ENCODE results near the gene METTL13.

METTL13 gene

DNA sequence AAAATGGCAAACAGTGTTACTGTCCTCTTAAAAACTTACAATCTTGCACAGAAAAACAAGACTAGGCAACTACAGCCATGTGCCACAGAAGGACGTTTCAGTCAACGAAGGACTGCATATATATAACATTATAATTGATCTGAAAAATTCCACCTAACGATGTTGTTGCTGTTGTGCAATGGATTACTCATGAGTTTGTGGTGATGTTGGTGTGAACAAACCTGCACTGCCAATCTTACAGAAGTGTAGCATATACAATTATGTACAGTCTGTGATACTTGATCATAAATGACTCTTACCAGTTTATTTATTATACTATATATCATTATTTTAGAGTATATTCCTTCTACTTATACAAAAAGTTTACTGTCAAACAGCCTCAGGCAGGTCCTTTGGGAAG lies 32.8 kb upstream of the METTL13 start:
- H3K4me1 ChIP-seq (ENCODE audit: control insufficient read depth, insufficient read depth, low read length), result peaks cover 6% of the 10 kb centered on the region
- H3K27me3 ChIP-seq (ENCODE audit: control insufficient read depth, insufficient read depth, low read length), result no peaks in the 10 kb centered on the region
- no peak overlapping the region for H3K9ac ChIP-seq (ENCODE audit: low read depth, low read length)
- no peaks in the 10 kb centered on the region for H3K36me3 ChIP-seq (ENCODE audit: control insufficient read depth, insufficient read depth, low read length)
- no peaks in the 10 kb centered on the region for H3K9me3 ChIP-seq (ENCODE audit: control insufficient read depth, insufficient read depth, low read length)
- H3K4me3 ChIP-seq (ENCODE audit: low read depth, low read length), result no peak overlapping the region
- no peak overlapping the region for H3K27ac ChIP-seq (ENCODE audit: low read depth, low read length)

DNA sequence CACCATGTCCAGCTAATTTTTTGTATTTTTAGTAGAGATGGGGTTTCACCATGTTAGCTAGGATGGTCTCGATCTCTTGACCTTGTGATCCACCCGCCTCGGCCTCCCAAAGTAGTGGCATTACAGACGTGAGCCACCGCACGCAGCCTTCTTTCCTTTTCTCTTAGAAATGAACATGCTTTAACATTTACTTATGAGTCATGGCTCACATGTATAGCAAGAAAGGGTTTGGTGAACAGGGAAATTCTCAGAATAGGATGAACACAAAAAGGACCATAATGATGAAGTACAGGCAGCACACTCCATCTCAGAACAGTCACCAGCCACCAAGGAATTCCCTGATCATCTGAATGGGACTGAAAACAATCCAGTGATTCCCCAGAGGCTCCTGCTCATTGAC lies 30.2 kb upstream of the METTL13 start:
- H3K36me3 ChIP-seq (ENCODE audit: control insufficient read depth, insufficient read depth, low read length), result no peaks in the 10 kb centered on the region
- no peak overlapping the region for H3K9ac ChIP-seq (ENCODE audit: low read depth, low read length)
- no peaks in the 10 kb centered on the region for H3K9me3 ChIP-seq (ENCODE audit: control insufficient read depth, insufficient read depth, low read length)
- H3K27me3 ChIP-seq (ENCODE audit: control insufficient read depth, insufficient read depth, low read length), result no peaks in the 10 kb centered on the region
- no peak overlapping the region for H3K27ac ChIP-seq (ENCODE audit: low read depth, low read length)
- H3K4me1 ChIP-seq (ENCODE audit: control insufficient read depth, insufficient read depth, low read length), result peaks cover 16% of the 10 kb centered on the region
- no peak overlapping the region for H3K4me3 ChIP-seq (ENCODE audit: low read depth, low read length)

DNA sequence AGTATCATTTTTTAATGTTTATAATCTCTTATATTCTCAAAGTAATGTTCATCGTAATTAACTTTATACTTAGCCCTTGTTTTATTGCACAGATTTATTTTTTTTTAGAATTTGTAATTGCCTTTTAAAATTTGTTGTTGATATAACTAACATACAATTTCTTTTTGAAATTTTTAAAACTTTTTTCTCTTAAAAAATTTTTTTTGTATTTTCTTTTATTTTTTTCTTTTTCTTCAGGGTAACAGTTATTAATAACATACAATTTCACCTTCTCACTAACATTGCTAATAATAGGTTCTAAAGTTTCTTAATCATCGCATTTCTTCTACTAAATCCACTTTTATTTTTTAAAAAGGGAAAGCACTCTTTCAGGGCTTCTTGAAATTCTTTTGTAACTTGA lies 28.3 kb upstream of the METTL13 start:
- Histone ChIP-seq H3K27me3 (ENCODE audit: control insufficient read depth, insufficient read depth, low read length) (no peaks in the 10 kb centered on the region), H3K36me3 (ENCODE audit: control insufficient read depth, insufficient read depth, low read length) (no peaks in the 10 kb centered on the region), H3K4me3 (ENCODE audit: low read depth, low read length) (no peak overlapping the region), H3K4me1 (ENCODE audit: control insufficient read depth, insufficient read depth, low read length) (peaks cover 16% of the 10 kb centered on the region), H3K9me3 (ENCODE audit: control insufficient read depth, insufficient read depth, low read length) (peaks cover 6% of the 10 kb centered on the region; the same call in 1 of the 2 replicates), H3K27ac (ENCODE audit: low read depth, low read length) (no peak overlapping the region), H3K9ac (ENCODE audit: low read depth, low read length) (no peak overlapping the region)

DNA sequence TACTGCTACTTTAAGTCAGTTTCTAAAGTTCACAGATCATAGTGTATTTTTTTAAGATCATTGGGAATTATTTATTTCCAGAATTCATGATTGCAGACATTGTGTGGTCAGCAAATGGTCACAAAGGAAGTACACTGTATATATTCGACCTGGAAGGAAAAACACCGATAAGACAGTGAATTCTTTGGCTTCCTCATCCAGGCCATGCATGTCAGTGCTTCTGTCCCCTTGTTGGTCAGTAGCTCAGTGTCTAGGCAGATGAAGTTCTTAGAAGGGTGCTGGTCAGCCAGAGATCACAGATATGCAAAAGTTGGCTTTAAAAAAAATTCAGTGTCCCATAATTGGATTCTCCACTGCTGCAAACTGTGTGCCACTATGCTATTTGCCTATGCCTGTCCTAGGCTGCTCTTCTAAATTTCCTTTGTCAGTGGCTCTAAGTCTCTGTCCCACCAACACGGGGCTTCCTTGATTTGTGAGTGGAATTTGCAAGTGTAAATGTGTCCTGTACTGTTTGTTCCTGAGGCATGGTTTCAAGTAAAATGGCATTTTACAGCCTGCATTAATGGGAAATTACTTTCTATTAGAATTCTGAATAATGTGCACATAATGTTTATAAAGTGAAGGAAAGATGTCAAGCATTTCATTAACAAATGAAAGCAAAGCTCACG lies 27.6 kb upstream of the METTL13 start:
- Histone ChIP-seq H3K27me3 (ENCODE audit: control insufficient read depth, insufficient read depth, low read length) (no peaks in the 10 kb centered on the region), H3K27ac (ENCODE audit: low read depth, low read length) (no peak overlapping the region), H3K36me3 (ENCODE audit: control insufficient read depth, insufficient read depth, low read length) (no peaks in the 10 kb centered on the region), H3K4me1 (ENCODE audit: control insufficient read depth, insufficient read depth, low read length) (peaks cover 16% of the 10 kb centered on the region), H3K9me3 (ENCODE audit: control insufficient read depth, insufficient read depth, low read length) (peaks cover 6% of the 10 kb centered on the region; the same call in 1 of the 2 replicates), H3K9ac (ENCODE audit: low read depth, low read length) (no peak overlapping the region), H3K4me3 (ENCODE audit: low read depth, low read length) (no peak overlapping the region)

DNA sequence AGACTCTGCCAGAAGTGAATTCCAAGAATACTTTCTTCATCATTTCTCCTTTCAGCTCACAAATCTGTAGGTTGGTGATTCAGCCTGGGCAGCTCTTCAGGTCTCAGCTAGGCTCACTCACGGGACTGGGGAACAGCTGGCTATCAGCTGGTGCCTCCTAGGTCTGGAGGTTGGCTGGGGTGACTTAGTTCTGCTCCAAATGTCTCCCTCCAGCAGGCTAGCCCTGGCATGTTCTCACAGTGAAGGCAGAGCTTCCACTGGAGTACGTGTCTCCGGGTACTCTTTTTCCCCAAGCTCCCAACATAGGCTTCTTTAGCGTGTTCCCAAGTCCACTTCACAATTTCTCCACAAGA lies 27.1 kb upstream of the METTL13 start:
- H3K27ac ChIP-seq (ENCODE audit: low read depth, low read length), result no peak overlapping the region
- H3K4me3 ChIP-seq (ENCODE audit: low read depth, low read length), result no peak overlapping the region
- no peak overlapping the region for H3K9ac ChIP-seq (ENCODE audit: low read depth, low read length)
- no peaks in the 10 kb centered on the region for H3K27me3 ChIP-seq (ENCODE audit: control insufficient read depth, insufficient read depth, low read length)
- H3K36me3 ChIP-seq (ENCODE audit: control insufficient read depth, insufficient read depth, low read length), result no peaks in the 10 kb centered on the region
- H3K4me1 ChIP-seq (ENCODE audit: control insufficient read depth, insufficient read depth, low read length), result peaks cover 16% of the 10 kb centered on the region
- H3K9me3 ChIP-seq (ENCODE audit: control insufficient read depth, insufficient read depth, low read length), result peaks cover 6% of the 10 kb centered on the region; the same call in 1 of the 2 replicates

DNA sequence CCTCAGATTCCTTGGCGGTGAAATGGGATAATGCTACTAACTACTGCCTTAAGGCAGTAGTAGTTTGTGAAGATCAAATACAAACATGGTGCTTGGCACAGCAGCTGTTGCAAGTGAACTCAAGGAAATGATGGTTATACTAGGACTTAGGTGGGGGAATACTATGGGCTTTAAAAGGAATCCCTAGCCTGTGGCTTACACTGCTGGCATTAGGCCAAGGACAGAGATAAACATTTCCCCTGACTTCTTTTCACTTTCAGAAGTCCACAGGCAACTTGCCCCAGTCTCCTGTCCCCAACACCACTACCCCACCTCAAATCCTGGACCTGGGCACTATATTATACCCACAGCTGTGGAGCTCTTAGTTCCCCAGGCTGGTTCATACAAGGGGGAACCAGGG lies 26.5 kb upstream of the METTL13 start:
- Histone ChIP-seq H3K27me3 (ENCODE audit: control insufficient read depth, insufficient read depth, low read length) (no peaks in the 10 kb centered on the region), H3K9ac (ENCODE audit: low read depth, low read length) (no peak overlapping the region), H3K36me3 (ENCODE audit: control insufficient read depth, insufficient read depth, low read length) (no peaks in the 10 kb centered on the region), H3K4me3 (ENCODE audit: low read depth, low read length) (no peak overlapping the region), H3K4me1 (ENCODE audit: control insufficient read depth, insufficient read depth, low read length) (peaks cover 16% of the 10 kb centered on the region), H3K9me3 (ENCODE audit: control insufficient read depth, insufficient read depth, low read length) (peaks cover 6% of the 10 kb centered on the region; the same call in 1 of the 2 replicates), H3K27ac (ENCODE audit: low read depth, low read length) (no peak overlapping the region)

DNA sequence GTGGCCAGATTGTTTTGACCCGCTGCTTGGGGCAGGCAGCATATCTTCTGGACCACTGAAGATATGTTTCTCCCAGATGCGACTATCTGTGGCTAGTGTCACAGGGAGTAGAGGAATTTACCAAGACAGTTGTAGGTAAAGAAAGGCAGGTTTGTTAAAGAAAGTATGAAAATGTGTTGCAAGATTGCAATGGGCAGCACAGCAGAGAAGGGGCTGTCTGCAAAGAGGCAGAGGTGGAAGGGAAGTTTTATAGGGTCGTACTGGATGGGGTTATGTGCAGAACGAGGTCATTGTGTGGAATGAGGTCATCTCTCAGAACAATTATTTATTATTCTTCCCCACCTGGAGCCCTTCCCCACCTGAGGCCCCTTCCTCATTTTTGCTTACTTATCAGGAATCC lies 24.6 kb upstream of the METTL13 start:
- H3K27ac ChIP-seq (ENCODE audit: low read depth, low read length), result no peak overlapping the region
- peaks cover 6% of the 10 kb centered on the region; the same call in 1 of the 2 replicates for H3K9me3 ChIP-seq (ENCODE audit: control insufficient read depth, insufficient read depth, low read length)
- no peaks in the 10 kb centered on the region for H3K36me3 ChIP-seq (ENCODE audit: control insufficient read depth, insufficient read depth, low read length)
- no peak overlapping the region for H3K4me3 ChIP-seq (ENCODE audit: low read depth, low read length)
- peaks cover 16% of the 10 kb centered on the region for H3K4me1 ChIP-seq (ENCODE audit: control insufficient read depth, insufficient read depth, low read length)
- no peaks in the 10 kb centered on the region for H3K27me3 ChIP-seq (ENCODE audit: control insufficient read depth, insufficient read depth, low read length)
- no peak overlapping the region for H3K9ac ChIP-seq (ENCODE audit: low read depth, low read length)

DNA sequence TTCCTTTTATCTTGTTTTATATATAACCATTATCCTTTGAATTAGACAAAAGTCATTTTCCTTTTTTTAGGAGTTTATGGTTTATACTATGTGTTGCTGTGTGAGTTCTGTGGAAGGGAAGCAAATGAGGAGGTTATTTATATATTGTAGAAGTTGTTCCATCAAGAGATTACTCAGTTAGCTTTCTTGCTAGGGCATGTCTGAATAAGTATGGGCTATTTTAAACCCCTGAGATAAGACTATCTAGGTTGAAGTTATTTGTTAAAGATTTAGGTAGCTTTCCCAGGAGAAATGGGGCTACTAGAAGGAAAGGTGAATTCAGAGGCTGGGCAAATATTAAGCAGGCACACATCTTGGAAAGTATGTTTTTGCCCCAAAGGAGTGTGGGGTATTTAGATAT lies 23.4 kb upstream of the METTL13 start:
- Histone ChIP-seq H3K9ac (ENCODE audit: low read depth, low read length) (no peak overlapping the region), H3K9me3 (ENCODE audit: control insufficient read depth, insufficient read depth, low read length) (peaks cover 6% of the 10 kb centered on the region; the same call in 1 of the 2 replicates)

DNA sequence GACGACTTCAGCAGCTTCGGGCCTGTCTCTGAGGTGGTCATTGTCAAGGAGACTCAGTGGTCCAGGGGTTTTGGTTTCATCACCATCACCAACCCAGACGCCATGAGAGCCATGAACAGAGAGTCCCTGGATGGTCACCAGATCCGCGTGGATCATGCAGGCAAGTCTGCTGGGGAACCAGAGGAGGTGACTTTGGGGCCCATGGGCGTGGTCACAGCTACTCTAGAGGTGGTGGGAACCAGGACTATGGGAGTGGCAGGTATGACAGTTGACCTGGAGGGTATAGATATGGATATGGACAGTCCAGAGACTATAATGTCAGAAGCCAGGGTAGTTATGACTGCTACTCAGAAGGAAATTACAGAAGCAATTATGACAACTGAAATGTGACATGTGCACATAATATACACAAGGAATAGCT lies 19.3 kb upstream of the METTL13 start:
- no peak overlapping the region for H3K4me3 ChIP-seq (ENCODE audit: low read depth, low read length)
- peaks cover 3% of the 10 kb centered on the region; the same call in 1 of the 2 replicates for H3K9me3 ChIP-seq (ENCODE audit: control insufficient read depth, insufficient read depth, low read length)

More for the DNA sequence above, 23.4 kb upstream of the METTL13 start:
- H3K36me3 ChIP-seq (ENCODE audit: control insufficient read depth, insufficient read depth, low read length), result no peaks in the 10 kb centered on the region
- no peak overlapping the region for H3K27ac ChIP-seq (ENCODE audit: low read depth, low read length)
- H3K4me3 ChIP-seq (ENCODE audit: low read depth, low read length), result no peak overlapping the region
- peaks cover 16% of the 10 kb centered on the region for H3K4me1 ChIP-seq (ENCODE audit: control insufficient read depth, insufficient read depth, low read length)
- no peaks in the 10 kb centered on the region for H3K27me3 ChIP-seq (ENCODE audit: control insufficient read depth, insufficient read depth, low read length)

DNA sequence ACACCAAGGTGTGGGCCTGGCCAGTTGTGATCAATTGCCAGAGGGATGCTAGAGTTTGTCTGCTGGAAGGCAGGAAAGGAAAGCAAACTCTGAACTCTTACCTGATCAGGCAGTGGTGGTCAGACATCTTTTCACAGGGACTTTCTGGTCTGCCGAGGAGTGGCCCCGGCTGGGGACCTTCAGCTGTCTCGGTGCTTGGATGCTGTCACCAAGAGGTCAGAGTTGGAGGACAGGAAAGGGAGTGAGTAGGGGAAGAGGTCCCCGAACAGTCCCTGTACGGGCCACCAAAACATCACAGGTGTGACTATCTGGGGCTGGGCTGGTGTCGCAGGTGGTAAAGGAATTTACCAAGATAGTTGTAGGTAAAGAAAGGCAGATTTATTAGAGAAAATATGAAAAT lies 17.7 kb upstream of the METTL13 start:
- no peaks in the 10 kb centered on the region for H3K27me3 ChIP-seq (ENCODE audit: control insufficient read depth, insufficient read depth, low read length)
- no peak overlapping the region for H3K4me3 ChIP-seq (ENCODE audit: low read depth, low read length)
- H3K9ac ChIP-seq (ENCODE audit: low read depth, low read length), result no peak overlapping the region
- H3K27ac ChIP-seq (ENCODE audit: low read depth, low read length), result no peak overlapping the region
- H3K4me1 ChIP-seq (ENCODE audit: control insufficient read depth, insufficient read depth, low read length), result 0 out of 2 replicates have a peak, but pooled peaks cover 4% of the 10 kb centered on the region
- H3K36me3 ChIP-seq (ENCODE audit: control insufficient read depth, insufficient read depth, low read length), result no peaks in the 10 kb centered on the region
- H3K9me3 ChIP-seq (ENCODE audit: control insufficient read depth, insufficient read depth, low read length), result no peaks in the 10 kb centered on the region

More for the DNA sequence above, 19.3 kb upstream of the METTL13 start:
- H3K4me1 ChIP-seq (ENCODE audit: control insufficient read depth, insufficient read depth, low read length), result no peaks in the 10 kb centered on the region
- H3K36me3 ChIP-seq (ENCODE audit: control insufficient read depth, insufficient read depth, low read length), result no peaks in the 10 kb centered on the region
- no peak overlapping the region for H3K9ac ChIP-seq (ENCODE audit: low read depth, low read length)
- no peak overlapping the region for H3K27ac ChIP-seq (ENCODE audit: low read depth, low read length)
- no peaks in the 10 kb centered on the region for H3K27me3 ChIP-seq (ENCODE audit: control insufficient read depth, insufficient read depth, low read length)

DNA sequence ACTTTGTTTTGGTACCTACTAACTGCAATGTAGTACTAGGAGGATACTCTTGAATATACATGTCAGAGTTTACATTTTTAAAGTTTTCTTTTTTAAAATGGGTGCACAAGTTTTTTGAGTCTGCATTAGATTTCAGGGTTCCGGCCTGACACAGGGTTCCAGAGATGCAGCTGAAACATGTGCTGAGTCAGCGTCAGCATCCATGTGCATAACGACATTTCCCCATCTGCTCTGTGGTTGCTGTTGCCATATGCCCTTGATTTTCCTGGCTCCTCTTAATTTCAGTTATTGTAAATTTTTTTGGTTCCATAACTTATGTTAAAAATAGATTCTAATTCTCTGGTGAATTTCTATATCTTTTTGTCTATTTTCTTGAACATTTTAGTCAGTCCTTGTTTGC lies 12.3 kb upstream of the METTL13 start:
- no peak overlapping the region for H3K9ac ChIP-seq (ENCODE audit: low read depth, low read length)
- H3K4me3 ChIP-seq (ENCODE audit: low read depth, low read length), result no peak overlapping the region
- no peaks in the 10 kb centered on the region for H3K9me3 ChIP-seq (ENCODE audit: control insufficient read depth, insufficient read depth, low read length)
- no peaks in the 10 kb centered on the region for H3K27me3 ChIP-seq (ENCODE audit: control insufficient read depth, insufficient read depth, low read length)
- 0 out of 2 replicates have a peak, but pooled peaks cover 4% of the 10 kb centered on the region for H3K4me1 ChIP-seq (ENCODE audit: control insufficient read depth, insufficient read depth, low read length)
- H3K27ac ChIP-seq (ENCODE audit: low read depth, low read length), result no peak overlapping the region
- H3K36me3 ChIP-seq (ENCODE audit: control insufficient read depth, insufficient read depth, low read length), result no peaks in the 10 kb centered on the region

Data from HUES48 (cell line).